Measurements from ENCODE around the gene LRRC17.
"Not testable (repeated sequence)": the region's sequence is repeated elsewhere in the genome, so short reads cannot be mapped to it uniquely, and the experiment has no call there.

LRRC17 gene

GRCh38 chr7:102897856-102898531, 14.8 kb upstream of the LRRC17 start:
- DNase-seq, result no peak

GRCh38 chr7:102898532-102898859, 14.3 kb upstream of the LRRC17 start:
- DNase-seq, result no peak

GRCh38 chr7:102902052-102902451, 10.7 kb upstream of the LRRC17 start:
- not testable (repeated sequence) for DNase-seq

GRCh38 chr7:102903576-102903975, 9.2 kb upstream of the LRRC17 start:
- DNase-seq, result not testable (repeated sequence)

GRCh38 chr7:102908676-102909075, 4.1 kb upstream of the LRRC17 start:
- DNase-seq, result no peak

GRCh38 chr7:102913826-102914225, 1.0 kb downstream of the LRRC17 start:
- DNase-seq, result no peak

- DNase-seq, result no peak
These were observed 1.8 kb downstream of the LRRC17 start for GRCh38 chr7:102914585-102914984.

- no peak for DNase-seq
These were observed 3.6 kb downstream of the LRRC17 start for GRCh38 chr7:102916426-102916825.

- no peak for DNase-seq
These were observed 4.1 kb downstream of the LRRC17 start for GRCh38 chr7:102916881-102917280.

- DNase-seq, result no peak
These were observed 4.9 kb downstream of the LRRC17 start for GRCh38 chr7:102917436-102918353.

GRCh38 chr7:102918845-102919244, 6.0 kb downstream of the LRRC17 start:
- DNase-seq, result no peak

- no peak for DNase-seq
These were observed 13.4 kb downstream of the LRRC17 start for GRCh38 chr7:102925976-102926782.

- DNase-seq, result no peak
These were observed 14.0 kb downstream of the LRRC17 start for GRCh38 chr7:102926783-102927140.

GRCh38 chr7:102927312-102927933, 14.6 kb downstream of the LRRC17 start:
- DNase-seq, result no peak

- no peak for DNase-seq
These were observed 19.0 kb downstream of the LRRC17 start for GRCh38 chr7:102931757-102932156.

- no peak for DNase-seq
These were observed 21.0 kb downstream of the LRRC17 start for GRCh38 chr7:102933763-102934162.

- DNase-seq, result no peak
These were observed 21.4 kb downstream of the LRRC17 start for GRCh38 chr7:102934239-102934638.

- DNase-seq, result no peak
These were observed 21.9 kb downstream of the LRRC17 start for GRCh38 chr7:102934701-102935100.

GRCh38 chr7:102935450-102936115, 22.8 kb downstream of the LRRC17 start:
- DNase-seq, result no peak

- DNase-seq, result no peak
These were observed 25.9 kb downstream of the LRRC17 start for GRCh38 chr7:102938679-102939078.

- no peak for DNase-seq
These were observed 29.5 kb downstream of the LRRC17 start for GRCh38 chr7:102942181-102942866.

GRCh38 chr7:102942868-102943267, 30.1 kb downstream of the LRRC17 start:
- no peak for DNase-seq

Data from activated CD4-positive, alpha-beta T cell treated with anti-CD3 and anti-CD28 coated beads, Interleukin-10, Interleukin-2, amounts not matched to agents 100 ng/mL and 50 ng/mL, durations not matched to agents 16 hours and 8 hours (primary cell).